SK-N-SH (cell line): Measurements from ENCODE around the gene NSMCE4A.
"Not testable (repeated sequence)": the region's sequence is repeated elsewhere in the genome, so short reads cannot be mapped to it uniquely, and the experiment has no call there.

Source experiments
- CTCF ChIP-seq: fragments of 200-600 bp; sonication (generic); IDR thresholded peaks from 2 replicates; pipeline ENCODE4 v1.6.1; 2017; ENCODE audit warnings: antibody characterized with exemption, mild to moderate bottlenecking, moderate library complexity
- EP300 ChIP-seq, 2 experiments: IDR thresholded peaks; 2 replicates each; pipeline versions ENCODE4 v1.4.0 to v1.6.1; 2012; ENCODE audit warnings: borderline replicate concordance in 1 of 2, low read depth in 1 of 2, low read length in 1 of 2
- EZH2phosphoT487 ChIP-seq: fragments of 200-600 bp; sonication (generic); IDR thresholded peaks from 2 replicates; pipeline ENCODE4 v1.6.1; 2017; ENCODE audit warnings: low read depth, mixed run types, mild to moderate bottlenecking, antibody characterized with exemption, moderate library complexity, borderline replicate concordance
- IRF3 ChIP-seq: fragments of 150-350 bp; IDR thresholded peaks from 2 replicates; pipeline ENCODE4 v1.6.1; 2016; ENCODE audit warnings: mild to moderate bottlenecking, low read depth, low read length
- MAX ChIP-seq: IDR thresholded peaks from 2 replicates; pipeline ENCODE4 v1.4.0; 2012; ENCODE audit warnings: low read depth
- MEF2A ChIP-seq: IDR thresholded peaks from 2 replicates; pipeline ENCODE4 v1.4.0; 2012; ENCODE audit warnings: low read depth, borderline replicate concordance
- NRF1 ChIP-seq: IDR thresholded peaks from 2 replicates; pipeline ENCODE4 v1.6.1; 2012; ENCODE audit warnings: low read depth, mild to moderate bottlenecking, low read length
- PBX3 ChIP-seq: IDR thresholded peaks from 2 replicates; pipeline ENCODE4; 2012
- POLR2AphosphoS5 ChIP-seq: IDR thresholded peaks from 2 replicates; pipeline ENCODE4 v1.6.1; 2012; ENCODE audit warnings: low read depth, low read length
- REST ChIP-seq: IDR thresholded peaks from 2 replicates; pipeline ENCODE4 v1.6.1; 2012; ENCODE audit warnings: mild to moderate bottlenecking, low read depth, low read length, moderate library complexity
- SIN3A ChIP-seq: IDR thresholded peaks from 2 replicates; pipeline ENCODE4 v1.6.1; 2012; ENCODE audit warnings: low read depth, mild to moderate bottlenecking, low read length, moderate library complexity, borderline replicate concordance
- SMC3 ChIP-seq: IDR thresholded peaks from 2 replicates; pipeline ENCODE4 v1.6.1; 2012; ENCODE audit warnings: low read depth, low read length, improper control_type of control experiment
- YY1 ChIP-seq: IDR thresholded peaks from 2 replicates; pipeline ENCODE4 v1.4.0; 2012; ENCODE audit warnings: low read depth, mild to moderate bottlenecking

- TF ChIP-seq CTCF; REST; IRF3; SMC3; NRF1; YY1; EZH2phosphoT487; POLR2AphosphoS5; MAX; EP300 (IDR thresholded peaks at IDR 0.05; ENCODE audit: borderline replicate concordance in 1 of 2, low read depth in 1 of 2, low read length in 1 of 2); PBX3; MEF2A; SIN3A: not testable (repeated sequence)
These were observed 44.5 kb downstream of the NSMCE4A start for GRCh38 chr10:121930268-121931085.
